Skin of body (tissue), 2 donors: Measurements from ENCODE around the gene FLT1. TPM values are rescaled to one million over a fixed set of nuclear protein-coding genes. Genes with fewer than 3 reads are reported as not detected.

Experiments used
- DNase-seq: peaks from one replicate; lab custom pipeline; 2025; lab: John Stamatoyannopoulos, UW
- total RNA-seq: library from RNA; depleted of rRNA; stranded (reverse); fragments of >200 nt; gene quantifications from one replicate; pipeline ENCODE4 v1.2.3, GENCODE V29; 2014

Gene FLT1
- total RNA-seq, 1 donor from 2014 or later: 22.3 TPM

DNA sequence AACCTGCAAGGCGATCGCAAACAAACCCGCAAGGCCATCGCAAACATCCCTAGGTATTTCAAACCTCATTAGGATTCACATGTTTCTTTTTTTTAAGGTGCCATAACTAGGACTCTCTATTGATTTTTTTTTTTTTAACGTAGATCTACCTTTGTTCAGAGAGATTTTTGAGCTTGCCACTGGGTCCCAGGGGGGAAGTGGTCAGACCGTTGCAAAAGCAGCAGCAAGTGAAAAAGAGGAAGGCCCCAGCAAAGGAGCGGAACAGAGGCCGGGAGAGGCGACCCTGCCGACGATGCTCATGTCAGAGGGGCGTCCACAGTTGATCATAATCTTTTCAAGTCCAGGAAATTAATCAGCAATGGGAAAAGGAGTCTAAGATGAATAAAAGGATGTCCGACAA is 32.7 kb upstream of the FLT1 start:
- no peak for DNase-seq

DNA sequence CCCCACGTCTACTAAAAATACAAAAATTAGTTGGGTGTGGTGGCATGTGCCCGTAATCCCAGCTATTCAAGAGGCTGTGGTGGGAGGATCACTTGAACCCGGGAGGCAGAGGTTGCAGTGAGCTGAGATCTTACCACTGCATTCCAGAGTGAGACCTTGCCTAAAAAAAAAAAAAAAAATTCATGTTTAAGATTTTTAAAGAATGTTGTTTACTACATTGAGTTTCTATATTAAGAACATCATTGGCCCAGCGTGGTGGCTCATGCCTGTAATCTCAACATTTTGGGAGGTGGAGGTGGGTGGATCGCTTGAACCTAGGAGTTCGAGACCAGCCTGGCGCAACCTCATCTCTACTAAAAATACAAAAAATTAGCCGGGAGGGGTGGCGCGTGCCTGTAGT is 31.9 kb upstream of the FLT1 start:
- no peak for DNase-seq

DNA sequence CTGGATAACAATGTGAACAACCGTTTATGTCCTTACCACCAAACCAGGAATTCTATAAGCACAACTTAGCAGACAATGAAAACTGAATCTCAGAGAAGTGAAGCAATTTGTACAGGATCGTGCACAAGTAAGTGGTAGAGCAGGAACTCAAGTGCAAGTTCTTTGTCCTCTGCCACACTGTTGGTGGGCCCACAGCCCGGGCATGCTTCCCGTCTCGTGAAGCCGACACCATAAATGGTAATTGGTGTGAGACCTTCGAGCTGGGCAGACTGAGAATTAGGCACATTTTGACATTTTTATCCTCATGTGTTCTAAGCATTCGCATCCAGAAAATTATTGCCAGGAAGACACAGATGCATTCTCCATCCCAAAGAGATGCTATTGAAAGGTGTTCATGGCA is 27.9 kb upstream of the FLT1 start:
- DNase-seq: no peak

DNA sequence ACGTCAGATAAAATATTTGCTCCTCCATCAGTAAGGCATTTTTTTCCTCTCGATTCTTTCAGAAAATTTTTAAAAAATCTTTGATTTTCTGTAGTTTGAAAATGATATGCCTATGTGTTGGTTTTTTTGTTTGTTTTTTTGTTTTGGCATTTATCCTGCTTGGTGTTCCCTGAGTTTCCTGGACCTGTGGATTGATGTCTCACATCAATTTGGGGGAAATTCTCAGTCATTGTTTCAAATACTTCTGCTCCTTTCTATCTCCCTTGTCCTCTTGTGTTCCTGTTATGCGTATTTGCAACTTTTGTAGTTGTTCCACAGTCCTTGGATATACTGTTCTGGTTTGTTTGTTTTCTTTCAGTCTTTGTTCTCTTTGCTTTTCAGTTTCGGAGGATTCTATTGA is 18.8 kb upstream of the FLT1 start:
- no peak for DNase-seq

DNA sequence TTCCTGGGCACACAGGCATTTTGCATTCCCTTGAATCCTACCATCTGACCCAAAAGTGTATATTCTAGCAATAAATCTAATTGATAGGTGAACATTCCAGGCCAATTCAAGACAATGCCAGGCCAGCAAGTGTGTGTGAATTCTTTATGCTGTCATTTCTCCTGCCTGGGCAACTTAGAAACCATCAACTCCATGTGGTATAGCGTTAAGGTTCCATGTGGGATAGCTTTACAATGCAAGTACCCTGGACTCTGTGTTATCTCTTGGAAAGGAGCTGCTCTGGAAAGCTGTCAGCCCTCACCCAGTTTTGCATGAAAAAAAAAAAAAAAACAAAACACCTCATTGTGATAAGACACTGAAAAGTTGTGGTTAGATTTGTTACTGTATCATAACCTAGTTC is 15.6 kb upstream of the FLT1 start:
- no peak for DNase-seq

DNA sequence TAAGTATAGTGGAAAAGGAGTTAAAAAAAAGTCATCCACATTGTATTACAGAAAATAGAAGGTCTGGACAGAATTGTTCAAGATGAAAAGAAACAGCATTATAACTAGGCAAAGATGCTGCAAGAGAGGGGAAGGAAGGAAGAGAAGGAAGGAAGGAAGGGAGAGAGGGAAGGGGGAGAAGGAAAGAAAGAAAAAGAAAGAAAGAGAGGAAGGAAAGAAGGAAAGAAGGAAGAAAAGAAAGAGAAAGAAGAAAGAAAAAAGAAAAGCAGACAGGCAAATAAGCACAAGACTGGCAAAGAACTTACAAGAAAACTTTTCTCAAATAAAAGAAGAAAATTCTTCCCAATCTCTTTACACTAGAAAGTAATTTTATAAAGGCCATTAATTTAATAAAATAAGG is 15.1 kb upstream of the FLT1 start:
- no peak for DNase-seq

DNA sequence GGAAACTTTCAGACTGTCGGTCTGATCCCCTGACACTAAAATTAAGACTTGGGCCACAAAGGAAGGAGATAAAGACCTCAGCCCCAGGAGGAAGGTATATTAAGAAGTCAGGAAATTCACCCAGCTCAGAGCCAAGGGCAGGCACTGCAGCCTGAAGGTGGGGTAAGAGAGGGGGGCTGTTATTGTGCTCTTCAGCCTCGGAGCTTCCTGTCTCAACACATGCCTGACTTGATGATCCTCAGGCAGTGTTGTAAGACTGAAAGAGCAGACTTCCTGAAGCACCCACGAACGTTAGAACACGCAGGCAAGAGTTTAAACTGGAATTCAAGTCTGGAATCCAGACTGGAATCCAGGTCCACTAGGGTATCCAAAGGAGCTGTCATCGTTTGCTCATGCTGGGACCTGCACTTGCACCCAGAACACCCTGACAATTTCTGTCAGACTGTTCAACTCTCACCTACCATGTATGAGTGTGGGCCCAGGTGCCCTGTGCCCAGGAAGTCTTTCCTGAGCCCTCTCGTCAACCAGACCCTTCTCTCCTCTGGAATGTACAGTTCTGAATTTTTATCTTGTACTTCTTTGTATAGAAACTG is 10.7 kb upstream of the FLT1 start:
- DNase-seq: no peak

DNA sequence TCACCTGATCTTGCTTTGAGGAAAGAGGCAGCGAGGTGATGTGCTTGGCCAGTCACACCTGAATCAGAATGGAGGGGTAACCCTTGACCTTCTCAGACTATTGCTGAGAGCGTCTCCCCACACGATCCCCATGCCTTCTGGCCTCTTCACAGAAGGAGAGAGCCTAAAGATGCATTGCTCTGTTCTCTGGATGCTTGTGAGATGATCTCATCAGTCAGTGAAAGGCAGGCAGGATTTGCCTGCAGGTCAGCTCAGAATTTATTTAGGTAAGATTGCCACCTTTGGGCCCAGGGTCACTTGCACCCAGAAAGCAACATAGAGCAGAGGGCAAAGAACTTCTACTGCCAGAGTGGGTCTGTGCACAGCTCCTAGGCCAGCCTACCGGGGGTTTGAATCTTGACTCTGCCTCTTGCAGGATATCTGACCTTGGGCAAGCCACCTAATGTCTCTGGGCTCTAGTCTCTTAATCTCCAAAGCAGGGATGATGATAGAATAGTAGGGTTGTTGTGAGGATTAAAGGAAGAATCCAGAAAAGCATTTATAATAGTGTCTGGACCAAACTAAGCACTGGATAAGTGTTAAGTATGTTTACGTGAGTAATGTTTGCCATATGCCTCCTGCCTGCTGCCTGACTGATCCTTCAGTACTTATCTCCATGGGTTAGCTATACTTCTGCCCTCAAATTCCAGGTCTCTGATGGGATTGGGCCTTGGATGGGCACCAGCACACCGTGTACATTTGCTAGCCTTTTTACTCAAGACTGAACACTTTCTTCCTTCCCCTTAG is 8.4 kb upstream of the FLT1 start:
- no peak for DNase-seq

DNA sequence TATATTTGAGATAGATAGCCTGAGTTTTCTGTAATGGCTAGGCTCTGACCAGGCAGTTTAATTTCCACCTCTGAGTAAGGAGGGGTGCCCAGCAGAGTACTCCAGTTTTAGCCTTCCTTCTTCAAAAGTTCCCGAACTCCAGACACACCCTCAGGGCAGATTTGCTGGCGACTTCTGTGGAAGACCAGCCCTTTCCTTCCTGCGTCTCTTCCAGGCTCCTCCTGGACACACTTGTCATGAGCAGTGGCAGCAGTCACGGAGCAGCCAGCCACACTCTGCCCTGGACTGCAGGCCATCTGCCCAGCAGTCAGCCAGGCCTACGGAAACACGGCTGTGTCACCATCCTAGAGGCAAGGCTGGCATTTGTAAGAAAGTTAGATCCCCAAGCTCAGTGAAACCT is 6.6 kb upstream of the FLT1 start:
- no peak for DNase-seq

DNA sequence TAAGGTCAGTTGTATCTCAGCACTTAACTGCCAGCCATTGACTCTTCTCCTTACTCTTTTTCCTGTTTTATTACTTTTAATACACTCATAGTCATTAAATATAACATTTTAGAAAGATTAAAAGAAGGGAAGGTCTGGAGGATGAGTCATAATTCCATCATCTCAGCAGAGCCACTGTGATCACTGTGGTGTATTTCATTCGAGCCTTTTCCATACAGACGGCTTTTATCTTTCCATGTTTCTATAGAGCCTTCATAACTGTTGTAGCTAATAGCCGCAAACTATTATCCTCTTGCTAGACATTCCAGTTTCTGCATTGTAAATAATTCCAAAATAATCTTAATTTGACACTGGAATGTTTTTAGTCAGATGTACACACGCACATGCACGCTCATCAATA is 4.7 kb upstream of the FLT1 start:
- DNase-seq: no peak

DNA sequence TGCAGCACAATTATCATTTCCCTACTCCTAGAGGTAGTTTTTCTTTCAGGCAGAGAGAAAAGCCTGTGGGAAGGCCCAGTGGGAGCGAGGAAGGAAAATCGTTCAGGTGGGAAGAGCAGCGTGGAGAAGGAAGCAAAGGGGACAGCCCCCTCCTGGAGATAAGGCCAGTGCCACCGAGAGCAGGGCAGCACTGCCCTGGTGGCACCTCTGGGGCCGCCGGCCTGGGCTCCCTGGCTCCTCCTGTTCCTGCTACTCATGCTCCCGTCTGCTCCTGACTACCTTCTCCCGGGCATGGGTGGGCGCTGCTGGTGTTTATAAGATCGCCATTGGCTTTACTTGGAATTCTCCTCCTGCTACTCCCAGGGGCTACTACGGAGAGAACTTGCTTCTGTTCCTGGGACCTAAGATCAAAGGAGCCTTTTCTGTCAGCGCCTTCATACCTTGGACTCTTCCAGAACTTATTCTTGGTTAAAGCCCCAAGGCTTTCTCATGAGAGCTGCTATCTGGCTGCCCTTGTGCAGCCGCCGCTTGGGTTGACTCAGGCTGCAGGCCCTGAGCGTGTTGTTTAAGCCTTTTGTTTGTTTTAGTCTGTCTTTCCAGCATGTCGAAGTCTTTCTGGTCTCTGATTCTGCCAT is 3.7 kb upstream of the FLT1 start:
- DNase-seq: no peak

DNA sequence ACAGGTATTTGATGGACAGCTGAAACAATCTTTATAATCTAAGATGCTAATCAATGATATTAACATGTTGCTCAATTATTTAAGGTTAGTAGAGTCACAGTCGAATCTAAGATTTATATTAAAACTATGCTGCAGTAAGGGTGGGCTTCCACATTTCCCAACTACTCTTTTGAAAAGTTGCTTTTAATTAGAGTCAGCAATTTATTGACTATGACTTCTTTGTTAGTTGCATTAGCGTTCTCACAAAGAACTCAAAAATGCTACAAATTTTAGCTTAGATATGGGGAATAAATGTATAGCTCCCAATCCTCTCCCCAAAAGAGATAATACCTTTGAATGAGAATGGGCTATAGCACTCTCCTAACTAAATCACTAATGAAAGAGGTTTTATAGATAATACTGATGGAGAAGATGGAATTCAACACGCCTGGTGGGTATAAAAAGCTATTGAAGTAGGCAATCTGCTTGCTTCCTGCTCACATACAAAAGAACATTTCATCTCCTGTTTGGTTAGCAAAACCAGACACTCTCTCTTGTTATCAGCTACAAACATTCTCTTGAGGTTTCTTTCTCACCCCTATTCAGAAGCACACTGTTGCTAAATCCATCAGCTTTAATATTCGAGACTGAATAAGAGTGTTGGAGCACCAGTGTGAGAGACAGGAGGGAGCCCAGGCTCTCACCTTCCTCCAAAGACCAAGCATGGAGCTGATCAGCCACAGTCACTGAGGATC is 2.4 kb upstream of the FLT1 start:
- no peak for DNase-seq

DNA sequence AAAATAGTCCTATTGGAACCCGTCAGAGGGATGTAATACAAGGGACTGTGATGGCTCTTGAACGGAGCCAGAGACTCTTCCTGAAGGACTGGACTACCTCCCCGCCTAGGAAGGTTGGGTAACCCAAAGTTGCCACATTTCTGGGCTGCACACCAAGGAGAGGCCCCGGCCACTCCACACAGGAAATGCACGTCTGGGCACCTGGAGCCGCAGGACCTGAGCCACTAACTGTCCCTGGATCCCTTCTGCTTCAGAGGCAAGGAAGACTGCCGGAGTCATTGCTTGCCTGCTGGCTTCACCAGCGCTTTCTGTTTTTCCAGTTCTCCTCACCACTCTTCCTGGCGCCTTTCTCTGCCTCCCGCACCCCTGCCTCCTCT is 1.2 kb upstream of the FLT1 start:
- no peak for DNase-seq

DNA sequence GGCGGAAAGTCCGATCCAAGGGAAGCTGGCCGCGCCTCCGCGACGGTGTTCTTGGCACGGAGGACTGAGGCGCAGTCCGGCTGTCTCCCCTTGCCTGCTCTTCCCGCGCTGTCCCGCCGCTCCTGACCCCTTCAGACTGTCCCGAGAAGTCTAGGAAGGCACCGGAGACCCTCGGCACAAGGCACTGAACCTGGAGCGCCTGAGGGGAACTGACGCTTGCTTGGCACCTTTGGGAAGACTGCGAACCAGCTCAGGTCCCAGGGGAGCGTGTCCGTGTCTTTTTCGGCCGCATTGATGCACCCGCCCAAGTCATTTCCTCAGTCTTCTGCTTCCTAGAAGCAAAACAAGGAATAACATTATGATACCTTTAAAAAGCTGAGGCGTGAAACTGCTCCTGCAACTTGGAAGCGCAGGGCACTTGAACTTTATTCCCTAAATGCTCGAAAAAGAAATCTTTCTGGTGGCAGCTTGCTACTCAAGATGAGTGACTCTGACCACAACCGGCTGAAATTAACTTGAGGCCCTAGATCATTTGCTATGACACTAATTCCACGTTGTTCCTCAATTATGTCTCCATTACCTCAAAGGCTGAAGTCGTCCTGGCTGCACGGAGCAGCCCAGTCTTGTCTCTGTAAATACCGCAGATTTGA is 735 bp upstream of the FLT1 start:
- no peak for DNase-seq

DNA sequence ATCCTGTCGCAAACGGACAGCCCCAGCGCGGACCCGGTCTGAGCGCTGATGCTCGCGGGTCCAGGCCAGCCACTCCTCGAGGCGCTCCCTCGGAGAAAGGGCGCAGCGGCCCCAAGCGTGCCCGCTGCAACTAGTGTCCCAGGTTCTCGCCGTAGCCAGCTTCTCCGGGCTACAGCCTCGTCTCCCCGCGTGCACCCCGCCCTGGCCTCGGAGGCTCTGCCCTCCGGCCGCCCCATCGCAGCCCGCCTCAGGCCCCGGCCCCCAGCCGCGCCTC is 487 bp downstream of the FLT1 start:
- DNase-seq: no peak

DNA sequence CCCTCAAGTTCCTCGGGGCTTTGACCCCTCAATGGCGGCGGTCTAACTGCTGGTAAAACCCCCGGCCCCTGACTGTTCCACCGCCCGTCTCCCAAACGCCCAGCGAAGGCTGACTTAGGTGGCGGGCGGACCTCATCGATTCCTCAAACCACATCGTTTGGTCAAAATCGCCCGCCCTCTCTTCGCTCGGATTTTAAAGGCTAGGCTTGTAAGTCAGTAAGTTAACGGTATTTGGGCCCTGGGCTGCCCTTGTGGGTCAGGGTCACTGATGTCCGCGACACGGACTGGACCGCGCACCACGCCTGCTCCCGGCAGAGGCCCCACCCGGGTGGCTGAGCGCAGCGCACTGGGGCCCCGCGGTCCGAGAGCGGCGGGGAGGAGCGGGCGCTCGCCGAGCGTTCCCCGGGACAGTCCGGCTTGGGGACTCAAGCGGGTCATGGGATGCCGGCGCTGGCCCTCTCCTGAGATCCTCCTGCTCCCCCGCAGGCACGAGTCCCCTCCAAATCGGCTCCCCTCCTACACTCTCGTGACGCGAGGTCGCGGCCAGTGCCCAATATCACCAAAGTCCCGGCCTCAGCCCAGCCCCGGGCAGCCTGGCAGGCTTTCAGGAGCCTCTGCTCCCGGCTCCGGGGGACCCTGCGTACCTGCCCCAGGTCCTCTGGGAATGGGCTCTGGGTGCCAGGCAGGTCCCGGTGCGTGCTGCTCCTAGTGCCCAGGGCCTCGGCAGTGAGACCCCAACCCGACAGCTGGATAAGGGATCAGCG is 1.0 kb downstream of the FLT1 start:
- no peak for DNase-seq

DNA sequence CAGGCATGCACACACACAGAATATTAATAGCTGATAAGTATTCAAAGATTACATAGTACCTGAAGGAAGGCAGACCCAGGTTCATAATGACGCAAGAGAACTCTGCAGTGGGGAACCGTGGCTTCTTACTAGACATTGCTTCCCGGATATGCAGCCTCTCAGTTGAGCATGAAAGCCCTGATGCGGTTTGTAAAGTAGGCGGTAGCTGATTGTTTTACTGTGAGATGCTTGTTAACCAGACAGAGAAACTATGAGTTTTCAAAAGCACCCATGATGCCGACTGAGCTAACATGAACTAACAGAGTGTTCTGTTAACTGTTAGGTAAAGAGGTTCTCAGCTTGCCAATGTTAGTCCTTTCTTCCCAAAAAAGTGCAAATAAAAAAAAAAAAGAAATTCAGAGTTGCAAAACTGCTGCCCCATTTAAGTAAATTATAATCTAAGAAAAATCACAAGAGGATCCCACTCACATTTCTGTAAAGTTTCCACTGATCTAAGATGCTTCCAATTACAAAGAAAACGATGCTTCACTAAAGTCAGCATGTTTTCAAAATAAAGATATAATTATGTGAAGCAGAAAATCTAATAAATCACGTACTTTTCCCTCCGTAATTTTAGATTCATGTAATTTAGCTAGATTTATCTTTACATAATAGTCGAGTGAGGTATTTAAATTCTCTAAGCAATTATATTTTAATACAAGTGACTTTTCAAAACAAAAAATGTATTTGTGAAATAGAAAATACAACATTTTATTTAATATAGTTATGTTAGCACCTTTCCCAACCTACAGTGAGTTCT is 2.2 kb downstream of the FLT1 start:
- no peak for DNase-seq

DNA sequence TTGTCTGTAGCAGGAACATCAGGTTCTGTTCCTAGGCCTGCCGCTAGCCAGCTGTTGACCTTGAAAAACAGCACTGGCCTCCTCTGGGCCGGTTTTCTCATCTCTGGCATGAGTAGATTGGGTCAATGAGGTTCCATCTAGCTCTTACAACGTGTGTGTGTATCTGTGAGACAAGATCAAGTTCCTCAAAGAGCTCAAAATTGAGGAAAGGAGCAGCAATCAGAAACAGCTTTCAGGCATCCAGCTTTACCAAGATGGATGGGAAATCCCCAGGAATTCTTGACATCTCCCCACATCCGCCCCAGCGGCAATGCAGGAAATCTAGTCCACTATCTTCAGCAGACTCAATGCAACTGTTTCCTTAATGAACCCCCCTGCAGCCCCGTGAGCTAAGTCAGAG is 4.9 kb downstream of the FLT1 start:
- DNase-seq: peak; percentile 57

DNA sequence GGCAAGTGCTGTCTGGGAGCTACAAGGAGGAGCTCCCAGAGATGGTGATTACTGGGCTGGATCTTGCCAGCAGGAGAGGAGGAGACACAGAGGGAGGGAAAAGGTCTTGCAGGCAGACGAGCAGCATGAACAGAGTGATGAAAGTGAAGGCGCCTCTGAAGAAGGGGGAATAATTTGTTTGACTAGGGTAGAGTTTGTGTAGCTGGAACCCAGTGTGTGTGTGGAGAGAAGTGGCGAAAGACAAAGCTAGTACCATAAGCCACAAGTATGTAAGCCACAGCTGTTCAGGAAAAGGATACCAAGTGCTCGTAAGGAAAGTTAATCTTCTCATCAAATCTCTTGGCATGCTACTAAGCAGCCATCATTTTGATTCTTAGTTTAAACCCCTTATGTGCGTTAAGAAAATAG is 5.4 kb downstream of the FLT1 start:
- peak; percentile 63 for DNase-seq

DNA sequence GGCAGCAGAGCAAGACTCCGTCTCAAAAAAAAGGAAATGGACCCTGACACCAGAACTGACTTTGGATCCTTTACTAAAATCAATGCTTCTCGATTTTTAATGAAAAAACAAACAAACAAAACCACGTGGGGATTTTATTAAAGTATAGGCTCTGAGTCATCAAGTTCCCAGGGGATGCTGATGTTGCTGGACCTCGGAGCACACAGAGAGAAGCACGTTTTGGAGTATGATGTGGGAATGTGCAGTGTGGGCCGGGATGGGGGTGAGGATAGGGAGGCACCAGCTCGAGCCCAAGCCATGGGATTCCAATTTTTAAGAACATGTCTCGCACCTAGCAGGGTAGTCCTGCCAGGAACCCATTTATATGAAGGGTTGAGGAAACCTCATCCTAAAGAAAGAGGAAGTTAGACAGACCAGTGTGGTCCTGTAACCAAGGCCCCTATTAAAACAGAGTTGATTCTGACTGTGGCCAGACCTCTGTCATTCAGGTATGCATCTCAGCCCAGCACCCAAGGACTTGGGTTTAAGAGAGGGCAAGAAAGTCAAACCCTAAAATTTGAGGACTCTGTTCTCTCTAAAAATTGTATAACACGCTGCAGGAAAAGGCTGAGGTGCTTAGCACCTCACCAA is 6.4 kb downstream of the FLT1 start:
- DNase-seq: no peak
